ENCODE results near the gene MVP. TPM values are rescaled to one million over a fixed set of nuclear protein-coding genes. Genes with fewer than 3 reads are reported as not detected.
"Not testable (repeated sequence)": the region's sequence is repeated elsewhere in the genome, so short reads cannot be mapped to it uniquely, and the experiment has no call there.

The MVP gene
- total RNA-seq, 1 donor from 2014 or later = 431 TPM

GRCh38 chr16:29842732-29843346 is 22.6 kb downstream of the MVP start:
- no peak for DNase-seq (ENCODE audit: low read depth)

- DNase-seq (ENCODE audit: low read depth) = no peak
Observed at GRCh38 chr16:29843931-29844330, 23.7 kb downstream of the MVP start.

- no peak for DNase-seq (ENCODE audit: low read depth)
Observed at GRCh38 chr16:29844575-29845331, 24.5 kb downstream of the MVP start.

GRCh38 chr16:29845656-29846055 is 25.4 kb downstream of the MVP start:
- no peak for DNase-seq (ENCODE audit: low read depth)

GRCh38 chr16:29848420-29849297 is 28.4 kb downstream of the MVP start:
- peak; percentile 50 for DNase-seq (ENCODE audit: low read depth)

- no peak for DNase-seq (ENCODE audit: low read depth)
Observed at GRCh38 chr16:29849505-29849904, 29.2 kb downstream of the MVP start.

GRCh38 chr16:29850998-29851397 is 30.7 kb downstream of the MVP start:
- no peak for DNase-seq (ENCODE audit: low read depth)

- DNase-seq (ENCODE audit: low read depth) = no peak
Observed at GRCh38 chr16:29852654-29853053, 32.4 kb downstream of the MVP start.

- no peak for DNase-seq (ENCODE audit: low read depth)
Observed at GRCh38 chr16:29854520-29855100, 34.3 kb downstream of the MVP start.

- DNase-seq (ENCODE audit: low read depth) = peak; percentile 17
Observed at GRCh38 chr16:29857133-29857760, 37.0 kb downstream of the MVP start.

- no peak for DNase-seq (ENCODE audit: low read depth)
Observed at GRCh38 chr16:29858149-29858849, 38.0 kb downstream of the MVP start.

GRCh38 chr16:29858974-29859373 is 38.7 kb downstream of the MVP start:
- DNase-seq (ENCODE audit: low read depth) = no peak

GRCh38 chr16:29860218-29860617 is 40.0 kb downstream of the MVP start:
- DNase-seq (ENCODE audit: low read depth) = no peak

GRCh38 chr16:29862383-29862883 is 42.2 kb downstream of the MVP start:
- peak; percentile 25 for DNase-seq (ENCODE audit: low read depth)

GRCh38 chr16:29862884-29863668 is 42.8 kb downstream of the MVP start, which contains the start of gene CDIPT:
Gene CDIPT (minus strand): TSS chr16:29863226. CDS start chr16:29862857, 369 bp downstream.
- peak; percentile 89 for DNase-seq (ENCODE audit: low read depth)

- DNase-seq (ENCODE audit: low read depth) = no peak
Observed at GRCh38 chr16:29863669-29863984, 43.4 kb downstream of the MVP start.

- no peak for DNase-seq (ENCODE audit: low read depth)
Observed at GRCh38 chr16:29864205-29864604, 43.9 kb downstream of the MVP start.

- no peak for DNase-seq (ENCODE audit: low read depth)
Observed at GRCh38 chr16:29868396-29869009, 48.2 kb downstream of the MVP start.

GRCh38 chr16:29869067-29869466 is 48.8 kb downstream of the MVP start:
- not testable (repeated sequence) for DNase-seq (ENCODE audit: low read depth)
